Ramos (cell line): ENCODE measurements around the gene SCRN2.

ENCODE experiments used
- in situ Hi-C: fragments of 300-500 bp; cut with MboI; formaldehyde crosslinking; loops from one replicate; pipeline ENCODE4 v1.14.3; 2022; ENCODE audit warnings: low sequenced_read_pairs; ENCODE audit not compliant: unreplicated experiment

SCRN2 gene

DNA sequence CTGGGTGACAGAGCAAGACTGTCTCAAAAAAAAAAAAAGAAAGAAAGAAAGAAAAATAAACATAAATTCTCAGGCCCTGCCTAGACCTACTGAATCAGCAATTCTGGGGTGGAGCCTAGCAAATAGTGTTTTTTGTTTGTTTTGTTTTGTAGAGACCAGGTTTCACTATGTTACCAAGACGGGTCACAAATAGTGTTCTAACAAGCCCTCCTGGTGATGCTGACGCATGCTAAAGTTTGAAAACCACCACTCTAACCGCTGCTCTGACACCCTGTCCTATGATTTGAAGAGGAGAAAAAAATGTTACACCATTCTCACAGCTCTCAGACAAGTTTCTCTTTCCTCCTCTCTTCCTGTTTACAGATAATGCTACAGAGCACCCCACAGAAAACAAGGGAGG lies 11.2 kb downstream of the SCRN2 start:
- in situ Hi-C loops = no loop called here

DNA sequence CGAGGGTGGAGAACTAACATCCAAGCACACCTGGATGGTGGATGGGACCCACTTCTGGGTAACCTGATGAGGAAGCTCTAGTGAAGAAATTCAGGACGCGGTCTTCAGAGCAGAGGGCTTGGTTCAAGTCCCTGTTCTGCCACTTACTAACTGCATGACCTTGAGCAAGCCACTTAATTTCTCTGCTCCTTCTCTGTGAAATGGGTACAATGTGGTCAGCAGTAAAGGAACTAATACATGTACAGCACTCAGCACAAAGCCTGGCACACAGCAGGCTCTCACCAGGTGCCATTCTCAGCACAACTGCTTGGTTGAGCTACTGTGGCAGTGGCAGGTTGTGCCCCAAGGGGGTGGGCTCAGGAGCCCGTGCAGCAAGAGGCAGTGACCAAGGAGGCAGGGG lies 17.6 kb downstream of the SCRN2 start:
- in situ Hi-C loops = no loop called here

DNA sequence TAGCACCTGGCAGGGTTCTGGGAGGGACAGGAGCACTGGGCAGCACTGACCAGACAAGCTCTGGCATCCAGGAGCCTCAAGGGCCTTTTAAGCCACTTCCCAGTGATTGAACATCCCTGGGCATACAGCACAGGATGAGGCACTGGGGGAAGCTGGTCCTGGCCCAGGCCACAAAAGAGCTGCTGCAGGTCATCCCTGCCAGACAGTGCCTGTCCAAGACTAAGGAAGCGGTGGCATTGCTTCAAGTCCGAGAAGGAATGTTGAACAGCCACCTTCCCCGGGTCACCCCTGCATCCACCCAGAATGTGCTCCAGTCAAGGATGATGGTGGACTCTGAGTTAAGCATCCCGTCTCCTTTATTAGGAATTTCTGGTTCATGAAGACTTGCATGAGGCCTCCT lies 18.3 kb downstream of the SCRN2 start:
- in situ Hi-C loops = no loop called here

DNA sequence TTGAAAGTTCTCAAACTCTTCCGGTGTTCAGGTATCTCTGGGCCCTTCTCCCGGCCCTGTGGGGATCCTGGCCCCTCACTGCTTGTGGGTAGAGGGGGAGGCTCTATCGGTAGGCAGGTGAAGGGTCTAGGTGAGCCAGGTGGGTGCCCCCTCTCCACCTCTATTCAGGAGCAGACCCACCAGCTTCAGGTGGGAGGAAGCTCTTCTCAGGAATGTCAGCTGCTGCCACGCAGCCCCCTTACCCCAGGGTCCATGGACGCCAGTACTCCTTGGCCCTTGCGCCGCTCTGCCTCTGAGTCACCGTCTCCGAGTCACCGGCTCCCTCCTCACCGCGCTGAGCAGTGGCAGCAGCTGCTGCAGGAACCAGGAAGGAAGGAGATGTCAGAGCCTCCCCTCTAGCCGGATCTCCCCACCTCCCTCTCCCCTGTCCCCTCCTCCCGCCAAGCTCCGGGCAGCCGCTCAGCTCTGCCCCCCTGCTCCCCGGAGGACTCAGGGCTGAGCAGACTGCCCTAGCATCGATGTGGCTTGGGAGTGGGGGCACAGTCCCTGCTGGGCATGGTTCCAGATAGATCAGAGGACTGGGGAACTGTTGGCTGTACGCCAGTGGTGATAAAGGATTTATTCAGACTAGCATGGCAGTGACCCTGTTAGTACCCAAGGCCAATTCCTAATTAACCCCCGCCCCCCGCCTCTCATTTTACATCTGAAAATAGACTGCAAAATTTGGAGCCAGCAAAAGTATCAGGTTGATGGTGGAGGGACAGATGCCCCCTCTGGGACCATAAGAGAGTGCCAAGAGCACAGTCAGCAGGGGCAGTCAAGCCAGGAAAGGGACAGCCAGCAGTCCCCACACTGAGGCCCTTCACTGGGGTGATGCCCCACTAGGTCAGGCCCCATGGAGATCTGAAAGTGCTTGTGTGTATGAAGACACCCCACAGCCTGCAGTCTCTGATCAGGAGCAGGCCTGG lies 19.4 kb downstream of the SCRN2 start, which contains the start of gene OSBPL7:
Gene OSBPL7 (minus strand): TSS at position 371 of the 968 bp plus-strand sequence. CDS start 1,516 bp downstream, outside the sequence.
- in situ Hi-C loops = no loop called here

DNA sequence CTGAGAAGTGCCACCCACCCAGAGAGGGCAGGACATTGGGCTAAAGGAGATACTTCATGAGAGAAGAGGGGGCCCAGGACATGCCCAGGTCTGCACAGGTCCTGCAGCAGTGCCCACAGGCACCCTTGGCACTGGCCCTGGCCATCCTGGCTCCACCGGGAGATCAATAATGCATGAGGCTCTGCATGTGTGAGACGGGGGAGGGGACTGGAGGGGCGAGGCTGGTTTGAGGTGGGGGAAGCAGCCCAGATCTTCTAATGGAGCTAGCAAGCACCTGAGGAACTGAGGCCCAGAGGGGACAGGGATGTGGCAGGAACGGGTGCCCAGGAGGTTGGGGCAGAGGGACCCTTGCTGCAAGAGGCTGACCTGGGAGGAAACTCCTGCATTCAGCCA lies 20.0 kb downstream of the SCRN2 start:
- in situ Hi-C loops = no loop called here

DNA sequence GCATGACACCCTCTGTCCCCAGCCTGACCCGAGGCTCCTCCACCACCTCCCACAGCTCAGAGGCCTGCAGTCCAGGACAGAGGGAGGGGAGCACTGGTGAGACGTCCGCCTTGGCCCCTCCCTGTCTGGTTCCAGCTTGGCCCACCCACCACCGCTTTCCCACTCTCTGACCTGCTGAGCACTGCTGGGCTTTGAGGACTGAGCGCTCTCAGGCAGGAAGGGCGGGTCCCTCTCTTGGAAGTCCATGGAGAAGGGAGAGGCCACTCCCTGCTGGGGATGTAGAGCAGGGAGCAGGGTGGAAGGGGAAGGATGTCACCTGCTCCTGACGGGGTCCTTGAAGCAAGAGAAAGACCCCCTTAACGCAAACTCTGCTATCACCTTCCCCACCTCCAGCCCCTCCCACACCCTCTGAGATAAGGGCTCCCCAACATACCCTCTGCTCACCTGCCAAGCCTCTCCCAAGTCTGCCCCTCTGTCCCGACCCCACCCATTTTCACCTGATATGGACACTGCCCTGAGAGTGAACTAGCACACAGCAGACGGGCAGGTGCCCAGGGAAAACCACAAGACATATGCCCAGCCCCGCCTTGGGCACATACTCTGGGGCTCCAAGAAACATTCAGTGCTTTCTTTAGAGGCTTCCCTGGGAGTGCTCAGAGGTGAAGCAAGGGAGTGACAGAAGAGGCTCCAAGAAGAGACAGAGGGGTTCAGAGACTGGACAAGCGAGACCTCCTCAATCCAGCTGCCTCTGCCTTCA lies 20.9 kb downstream of the SCRN2 start:
- in situ Hi-C loops = no loop called here

DNA sequence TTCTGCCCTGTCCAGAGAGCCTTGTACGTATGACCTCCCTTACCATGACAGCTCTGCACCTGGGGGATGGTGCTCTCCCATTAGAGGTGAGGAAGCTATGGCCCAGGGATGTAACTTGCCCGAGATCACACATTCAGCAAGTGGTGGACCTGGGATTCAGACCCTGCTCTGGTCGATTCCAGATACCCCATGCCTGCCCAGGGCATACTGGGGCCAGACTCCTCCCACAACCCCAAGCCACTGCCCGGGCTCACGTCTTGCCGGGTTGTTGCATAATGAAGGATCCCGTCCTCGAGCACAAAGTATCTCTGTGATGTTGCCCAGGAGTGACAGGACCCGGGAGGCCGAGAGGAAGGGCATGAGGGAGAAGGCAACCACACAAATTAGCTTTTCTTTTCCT lies 21.6 kb downstream of the SCRN2 start:
- in situ Hi-C loops = no loop called here

DNA sequence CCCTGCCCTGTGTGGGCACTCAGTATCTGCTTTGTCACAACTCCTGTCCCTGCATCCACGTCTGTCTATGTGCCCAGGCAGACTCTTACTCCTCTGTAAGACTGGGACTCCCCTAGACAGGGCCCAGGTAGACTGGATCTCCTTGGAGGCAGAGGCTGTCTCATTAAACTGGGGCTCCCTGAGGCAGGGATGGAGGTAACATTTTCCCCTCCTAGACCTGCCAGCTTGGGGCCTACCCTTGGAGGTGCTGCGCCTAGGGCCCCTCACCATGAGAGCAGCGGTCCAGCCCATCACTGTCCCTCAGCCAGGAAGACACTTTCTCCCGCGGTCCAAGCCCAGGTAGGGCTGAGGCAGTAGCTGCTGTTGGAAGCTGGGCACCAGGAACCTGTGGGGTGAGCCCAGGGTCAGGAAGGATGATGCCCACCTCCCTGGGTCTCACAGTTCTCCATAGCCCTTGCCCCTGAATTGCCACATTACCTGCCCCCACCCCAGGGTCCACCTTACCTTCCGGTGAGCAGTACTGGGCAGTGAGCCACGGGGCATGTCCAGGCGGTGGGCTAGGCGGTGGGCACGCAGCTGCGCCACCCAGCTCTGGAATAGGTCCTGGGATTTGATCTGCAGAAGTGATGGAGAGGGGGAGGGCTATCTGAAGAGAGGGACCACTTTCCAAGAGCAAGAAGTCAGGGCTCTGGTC lies 22.9 kb downstream of the SCRN2 start:
- in situ Hi-C loops = no loop called here

DNA sequence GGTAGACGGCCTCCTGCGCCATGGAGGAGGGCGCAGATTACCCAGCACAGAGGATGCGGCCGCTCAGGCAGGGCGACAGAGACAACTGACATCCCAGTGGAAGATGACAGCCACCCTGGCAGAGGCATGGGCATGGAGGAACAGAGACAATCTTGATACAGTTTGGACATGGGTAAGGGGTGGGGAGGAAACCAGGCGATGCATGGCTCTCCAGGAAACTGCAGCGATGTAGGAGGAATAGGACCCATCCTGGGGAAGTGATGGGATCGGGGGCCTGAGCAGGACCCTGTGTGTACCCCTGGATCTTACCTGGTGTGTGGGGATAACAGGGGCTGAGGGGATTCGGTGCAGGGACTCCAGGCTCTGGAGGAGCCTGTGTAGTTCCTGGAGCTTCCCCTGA lies 24.1 kb downstream of the SCRN2 start:
- in situ Hi-C loops = no loop called here

DNA sequence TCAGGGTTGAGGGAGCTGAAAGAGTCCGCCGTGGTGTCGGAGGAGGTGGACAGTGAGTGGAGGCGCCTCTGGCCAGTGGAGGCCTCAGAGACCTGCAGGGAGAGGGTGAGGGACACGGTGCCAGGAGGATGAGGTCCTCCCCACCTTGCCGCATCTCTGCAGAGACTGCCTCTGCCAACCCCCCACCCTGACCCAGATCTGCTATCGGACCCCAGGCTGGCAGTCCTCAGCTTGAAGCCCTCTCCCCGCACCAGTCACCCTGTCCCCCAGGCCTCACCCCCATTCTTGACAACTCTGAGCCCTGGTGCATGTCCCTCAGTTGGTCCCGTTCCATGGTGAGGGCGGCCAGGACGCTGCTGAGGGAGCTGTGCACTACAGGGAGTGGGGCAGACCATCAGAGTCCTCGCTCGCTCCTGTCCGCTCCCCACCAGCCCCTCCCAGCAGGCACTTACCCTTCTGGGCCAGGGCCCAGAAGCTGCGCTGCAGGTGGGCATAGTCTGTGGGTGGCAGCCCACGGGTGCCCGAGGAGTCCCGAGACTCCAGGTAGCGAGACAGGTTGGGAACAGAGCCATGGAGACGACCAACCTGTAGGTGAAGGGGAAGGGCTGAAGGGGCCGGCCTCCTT lies 24.9 kb downstream of the SCRN2 start:
- in situ Hi-C loops = no loop called here

DNA sequence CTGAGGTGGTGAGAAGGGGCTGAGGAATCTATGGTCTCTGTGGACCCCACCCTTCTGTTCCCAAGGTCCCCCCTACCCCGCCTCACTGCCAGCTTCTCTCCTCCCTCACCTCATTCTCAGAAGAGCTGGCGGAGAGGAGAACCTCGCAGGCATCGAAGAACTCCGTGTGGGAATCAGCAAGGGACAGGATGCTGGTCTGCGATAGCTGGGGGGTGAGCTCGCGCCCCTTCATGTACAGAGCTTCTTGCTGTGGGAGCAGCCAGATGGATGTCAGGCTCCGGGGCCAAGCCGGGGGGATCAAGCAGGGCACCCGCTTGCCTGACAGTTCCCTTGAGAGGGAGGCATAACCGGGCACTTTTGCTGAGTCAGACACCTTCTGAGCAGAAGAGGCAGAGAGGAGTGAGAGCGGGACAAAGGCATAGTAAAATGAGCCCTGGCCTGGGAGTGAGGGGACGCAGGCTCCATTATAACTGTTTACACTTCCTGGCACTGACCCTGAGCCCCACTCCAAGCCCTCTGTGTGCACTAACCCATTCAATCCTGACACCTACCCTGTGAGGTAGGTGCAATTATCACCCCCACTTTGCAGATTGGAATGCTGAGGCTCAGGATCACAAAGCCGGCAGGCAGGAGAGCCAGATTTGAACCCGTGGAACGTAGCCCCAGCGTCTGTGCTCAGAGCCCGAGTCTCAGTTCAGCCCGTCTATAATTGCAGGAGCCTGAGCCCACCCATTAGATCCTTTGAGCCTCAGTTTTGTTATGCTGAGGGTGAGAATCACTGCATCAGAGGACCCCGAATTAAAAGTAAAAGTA lies 25.8 kb downstream of the SCRN2 start:
- in situ Hi-C loops = no loop called here

DNA sequence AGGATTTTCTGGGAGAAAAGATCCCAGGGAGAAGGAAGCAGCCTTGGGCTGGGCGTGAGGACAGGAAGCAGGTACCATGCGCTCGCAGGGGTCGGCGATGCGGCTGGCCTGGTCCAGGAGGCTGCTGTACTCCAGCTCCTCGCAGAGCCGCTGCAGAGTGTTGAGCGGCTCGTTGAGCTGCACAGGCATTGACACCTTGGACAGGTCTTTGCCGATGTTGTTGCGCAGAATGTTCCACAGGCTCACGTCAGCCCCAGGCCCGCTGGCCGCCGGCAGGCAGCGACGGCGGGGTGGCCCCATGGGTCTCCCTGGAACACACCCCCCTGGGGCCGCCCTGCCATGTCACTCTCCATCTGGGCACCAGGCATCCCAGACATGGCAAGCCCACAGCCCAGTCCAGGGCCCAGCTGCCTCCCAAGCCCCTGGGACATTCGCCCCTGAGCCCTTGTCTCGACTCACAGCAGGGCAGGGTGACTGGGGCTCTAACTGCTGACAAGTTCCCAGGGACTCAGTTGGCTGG lies 27.5 kb downstream of the SCRN2 start:
- in situ Hi-C loops = no loop called here

DNA sequence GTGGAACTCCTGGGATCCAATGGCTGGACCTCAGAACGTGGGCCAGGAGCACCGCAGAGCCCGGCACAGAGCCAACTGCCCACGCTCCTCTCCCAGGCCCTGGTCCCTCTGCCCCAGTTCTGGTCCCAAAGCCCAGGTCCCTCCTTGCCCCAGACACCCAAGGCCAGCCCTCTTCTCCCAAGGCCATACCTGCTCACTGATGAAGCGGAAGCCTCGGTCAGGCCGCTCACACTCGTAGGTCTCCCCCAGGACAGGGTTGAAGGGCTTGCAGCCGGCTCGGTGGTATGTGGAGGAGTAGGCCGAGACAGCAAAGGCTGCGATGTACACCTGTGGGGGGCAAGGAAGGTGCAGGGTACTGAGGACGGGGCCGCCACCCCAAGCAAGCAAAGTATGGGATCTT lies 28.0 kb downstream of the SCRN2 start:
- in situ Hi-C loops = no loop called here

DNA sequence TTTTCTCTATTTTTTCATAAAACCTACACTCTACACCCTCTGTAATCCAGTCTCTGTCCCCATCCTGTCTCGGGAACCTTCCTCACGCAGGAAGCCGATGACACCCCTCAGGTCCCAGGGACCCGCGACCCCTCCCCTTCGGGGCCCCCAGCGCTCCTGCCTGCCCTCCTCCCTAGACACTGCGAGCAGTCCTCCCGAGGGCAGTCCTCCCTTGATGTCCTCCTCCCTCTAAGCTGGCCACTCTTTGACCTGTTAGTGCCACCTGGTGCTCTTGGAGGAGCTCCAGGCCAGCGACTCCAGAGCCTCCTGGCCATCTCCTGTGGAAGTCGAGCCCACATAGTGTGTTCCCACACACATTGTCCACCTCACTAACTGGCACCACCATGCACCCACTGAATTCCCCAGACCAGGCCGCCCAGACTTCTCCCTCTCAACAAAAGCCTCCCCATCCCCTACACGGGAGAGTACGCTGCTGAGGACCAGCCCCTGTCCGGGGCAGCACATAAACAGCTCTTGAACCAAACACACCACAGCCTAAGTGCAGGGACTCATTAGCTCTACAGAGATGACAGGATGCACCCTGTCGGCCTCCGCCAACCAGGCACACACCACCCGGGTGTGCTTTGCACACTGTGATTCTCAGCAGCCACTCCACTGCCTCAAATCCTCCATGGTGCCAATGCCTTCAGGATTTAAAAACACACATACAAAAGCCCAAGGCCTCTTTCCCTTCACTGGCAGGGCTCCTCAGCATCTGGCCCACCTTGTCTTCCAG lies 28.7 kb downstream of the SCRN2 start:
- in situ Hi-C loops = no loop called here

DNA sequence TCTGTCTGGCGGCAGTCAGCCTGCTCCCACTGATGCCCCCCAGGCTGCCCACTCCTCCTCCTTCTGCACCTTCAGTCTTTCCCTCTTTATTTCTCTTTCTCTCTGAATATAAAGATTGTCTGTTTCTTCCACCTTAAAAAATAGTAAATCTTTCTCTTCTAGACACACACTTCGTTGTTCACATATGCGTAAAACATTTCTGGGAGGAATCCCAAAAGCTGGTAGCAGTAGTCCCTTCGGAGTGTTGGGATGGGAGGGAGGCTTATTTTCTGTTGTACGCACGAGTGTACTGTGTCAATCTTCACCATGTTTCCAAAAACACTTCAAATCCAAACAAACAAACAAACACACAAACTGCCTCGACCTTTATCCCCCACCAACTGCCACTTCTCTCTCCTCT lies 29.4 kb downstream of the SCRN2 start:
- in situ Hi-C loops = no loop called here

DNA sequence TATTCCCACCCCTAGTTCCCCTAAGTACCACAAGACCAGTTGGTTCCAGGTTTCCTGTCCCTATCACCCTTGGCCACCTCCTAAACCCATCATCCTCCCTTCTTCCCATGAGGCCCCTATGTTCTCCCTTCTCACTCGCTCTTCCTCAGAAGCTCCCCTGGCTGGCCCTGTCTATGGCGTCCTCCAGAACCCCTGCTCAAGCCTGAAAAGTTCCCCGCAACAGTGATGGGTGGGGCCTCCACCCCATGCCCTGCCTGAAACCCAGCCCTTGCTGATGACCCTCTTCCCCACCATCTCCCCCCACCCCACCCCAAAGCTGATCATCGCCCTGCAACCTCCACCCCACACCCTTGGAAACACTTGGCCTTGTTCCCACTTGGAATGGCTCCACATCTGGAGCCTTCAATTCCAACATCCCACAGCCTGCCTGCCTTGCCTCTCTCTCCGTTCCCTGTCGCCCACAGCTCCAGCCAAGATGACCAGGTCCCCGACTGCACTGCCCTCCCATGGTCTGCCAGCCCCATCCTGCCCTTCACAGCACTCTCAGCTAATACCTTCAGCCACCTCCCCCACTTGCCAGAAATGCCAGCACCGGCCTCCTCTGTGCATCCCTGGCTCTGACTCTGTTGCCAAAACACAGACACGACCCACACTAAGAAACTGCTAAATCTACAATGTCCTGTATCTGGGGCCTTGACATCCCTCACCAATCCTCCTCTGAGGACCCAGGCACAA lies 30.0 kb downstream of the SCRN2 start:
- in situ Hi-C loops = no loop called here

DNA sequence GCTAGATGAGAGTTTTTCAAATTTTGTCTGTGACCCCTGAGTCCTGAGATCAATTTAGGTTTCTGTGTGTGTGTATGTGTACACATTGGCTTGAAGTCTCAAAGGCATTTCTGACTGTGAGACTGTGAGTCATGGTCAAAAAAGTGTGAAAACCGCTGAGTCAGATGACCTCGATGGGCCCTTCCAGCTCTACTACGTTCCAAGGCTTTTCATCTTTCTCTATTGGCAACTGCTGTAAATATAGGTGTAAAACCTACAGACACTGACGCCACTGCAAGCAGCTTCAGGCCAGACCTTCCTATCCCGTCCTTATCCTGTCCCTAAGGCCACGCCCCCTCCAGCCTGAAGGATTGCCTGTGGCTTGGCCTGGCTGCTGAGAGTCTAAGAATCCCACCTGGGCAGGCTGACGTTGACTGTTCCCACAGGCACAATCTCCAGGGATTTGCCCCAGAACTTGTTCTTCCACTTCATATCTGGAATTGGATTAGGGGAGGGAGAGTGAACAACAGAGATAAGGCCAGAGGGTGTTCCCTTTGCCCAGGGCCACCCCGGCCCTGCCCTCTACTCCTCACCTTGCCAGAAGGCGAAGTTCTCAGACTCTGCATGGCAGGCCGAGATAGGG lies 30.8 kb downstream of the SCRN2 start:
- in situ Hi-C loops = no loop called here
